Measurements from ENCODE around the gene XPO5.
"Not testable (repeated sequence)": the region's sequence is repeated elsewhere in the genome, so short reads cannot be mapped to it uniquely, and the experiment has no call there.

Gene XPO5

DNA sequence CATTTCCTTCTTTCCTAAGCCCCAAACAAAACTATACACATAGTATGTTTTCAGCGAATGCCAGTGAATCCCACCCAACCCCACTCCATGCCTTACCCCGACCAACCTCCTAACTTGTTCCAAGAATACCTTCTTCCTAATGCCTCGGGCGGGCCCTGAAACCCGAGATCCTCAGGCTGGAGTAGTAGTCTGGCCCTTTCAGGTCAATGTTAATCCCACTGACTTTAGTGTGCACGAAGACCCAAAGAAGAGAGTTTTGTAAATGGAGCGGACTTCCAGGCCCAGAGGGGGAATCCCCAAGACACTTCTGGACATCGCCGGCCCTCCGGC, 59.5 kb downstream of the XPO5 start:
- no peak for DNase-seq

DNA sequence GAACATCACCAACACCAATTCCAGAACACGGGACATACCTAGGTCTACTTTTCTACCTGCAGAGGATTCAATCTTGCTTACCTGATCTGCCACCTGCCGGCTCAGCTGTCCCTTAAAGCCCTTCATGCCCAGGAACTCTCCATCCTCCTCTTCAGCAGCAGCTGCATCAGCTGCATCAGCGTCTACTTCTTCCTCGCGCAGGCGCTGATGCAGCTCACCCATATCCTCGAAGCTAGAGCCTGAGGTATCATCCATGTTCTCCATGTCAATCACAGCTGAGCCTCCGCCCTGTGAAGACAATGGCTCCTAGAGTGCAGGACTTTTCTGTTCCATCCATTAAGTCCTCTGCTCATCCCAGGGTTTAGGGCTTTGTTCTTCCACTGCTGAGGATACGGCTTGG, 60.0 kb downstream of the XPO5 start:
- no peak for DNase-seq

DNA sequence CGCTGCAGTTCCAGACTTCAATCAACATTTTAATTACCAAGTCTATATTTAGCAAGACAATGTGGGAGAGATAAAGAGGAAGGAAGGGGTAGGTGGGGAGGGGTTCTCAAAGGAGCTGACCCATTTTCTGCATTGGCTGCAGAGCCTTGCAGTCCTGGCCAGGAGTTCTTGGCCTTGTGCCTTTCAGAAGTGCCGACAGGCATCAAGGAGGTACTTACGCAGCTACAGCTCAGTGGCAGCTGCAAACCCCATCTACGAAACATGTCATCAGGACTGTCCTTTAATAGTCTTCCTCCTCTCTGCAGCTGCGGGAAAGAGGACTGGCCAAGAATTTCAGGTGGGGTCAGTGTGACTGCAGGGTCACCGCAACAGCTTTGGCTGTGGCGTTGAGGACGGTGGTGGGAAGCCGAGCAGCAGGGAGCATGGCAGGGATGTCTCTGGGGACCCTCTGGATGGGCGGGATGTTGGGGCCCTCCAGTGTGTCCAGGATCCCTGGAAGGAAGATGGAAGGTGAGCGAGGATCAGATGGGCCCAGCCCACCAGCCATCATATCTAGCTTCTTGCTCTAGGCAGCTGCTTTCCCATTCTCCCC, 63.9 kb downstream of the XPO5 start:
- no peak for DNase-seq

DNA sequence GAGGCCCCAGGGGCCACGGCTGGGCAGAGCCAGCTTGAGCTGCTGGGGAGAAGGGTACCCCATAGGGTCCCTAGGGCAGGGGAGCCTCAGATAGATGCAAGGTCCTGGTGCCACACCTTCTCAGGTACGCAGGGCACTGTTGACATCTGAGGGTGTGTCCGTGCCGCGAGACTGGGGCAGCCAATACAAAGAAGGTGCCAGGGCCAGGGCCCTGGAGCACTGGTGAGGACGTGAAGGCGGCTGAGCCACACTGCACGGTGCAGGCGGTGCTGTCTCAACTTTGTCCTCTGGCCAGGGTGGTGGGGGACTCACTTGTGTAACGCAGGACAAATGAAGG, 65.0 kb downstream of the XPO5 start:
- DNase-seq = no peak

DNA sequence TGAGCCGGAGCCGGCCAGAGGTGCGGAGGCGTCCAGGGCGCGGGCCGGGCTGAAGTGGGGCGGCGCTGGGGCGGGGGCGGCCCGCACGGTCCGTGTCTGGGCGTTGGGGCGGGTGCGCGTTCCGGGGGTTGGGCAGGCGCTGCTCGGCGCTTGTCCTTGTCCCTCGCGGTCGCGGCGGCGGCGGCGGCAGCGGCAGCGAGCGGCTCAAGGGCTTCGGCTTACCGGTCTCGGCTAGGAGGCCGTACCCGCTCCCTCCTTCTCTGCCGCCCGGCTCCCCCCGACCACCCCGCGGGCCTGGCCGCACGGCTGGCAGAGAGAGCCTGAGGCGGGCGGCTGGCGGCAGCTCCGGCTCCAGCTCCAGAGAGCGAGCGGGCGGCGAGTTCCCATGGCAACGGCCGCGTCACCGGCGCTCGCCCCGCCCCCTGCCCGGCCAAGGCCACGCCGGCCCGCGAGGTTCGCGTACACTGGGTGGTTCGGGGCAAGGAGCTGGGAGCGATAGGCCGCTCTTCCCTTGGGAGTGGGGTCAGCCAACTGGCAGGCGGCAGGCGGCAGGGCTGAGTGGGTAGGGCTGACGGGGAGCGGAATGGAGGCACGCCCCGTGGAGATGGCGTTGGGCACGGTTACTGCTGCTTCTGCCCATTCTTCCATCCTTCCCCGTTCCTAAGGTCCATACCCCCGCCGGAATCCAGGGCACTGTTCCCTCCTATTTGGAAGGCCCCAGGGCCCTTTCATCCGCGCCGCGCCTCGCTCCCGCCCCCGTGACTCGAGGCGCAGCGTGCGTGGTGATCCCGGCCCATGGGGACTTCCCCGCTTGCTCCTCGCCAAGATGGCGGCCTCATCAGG, 65.6 kb downstream of the XPO5 start, which contains the start of gene LRRC73:
Gene LRRC73, minus strand, starts transcription at position 363 of the 843 bp plus-strand sequence. CDS start 561 bp downstream, outside the sequence.
- peak; percentile 80 for DNase-seq

DNA sequence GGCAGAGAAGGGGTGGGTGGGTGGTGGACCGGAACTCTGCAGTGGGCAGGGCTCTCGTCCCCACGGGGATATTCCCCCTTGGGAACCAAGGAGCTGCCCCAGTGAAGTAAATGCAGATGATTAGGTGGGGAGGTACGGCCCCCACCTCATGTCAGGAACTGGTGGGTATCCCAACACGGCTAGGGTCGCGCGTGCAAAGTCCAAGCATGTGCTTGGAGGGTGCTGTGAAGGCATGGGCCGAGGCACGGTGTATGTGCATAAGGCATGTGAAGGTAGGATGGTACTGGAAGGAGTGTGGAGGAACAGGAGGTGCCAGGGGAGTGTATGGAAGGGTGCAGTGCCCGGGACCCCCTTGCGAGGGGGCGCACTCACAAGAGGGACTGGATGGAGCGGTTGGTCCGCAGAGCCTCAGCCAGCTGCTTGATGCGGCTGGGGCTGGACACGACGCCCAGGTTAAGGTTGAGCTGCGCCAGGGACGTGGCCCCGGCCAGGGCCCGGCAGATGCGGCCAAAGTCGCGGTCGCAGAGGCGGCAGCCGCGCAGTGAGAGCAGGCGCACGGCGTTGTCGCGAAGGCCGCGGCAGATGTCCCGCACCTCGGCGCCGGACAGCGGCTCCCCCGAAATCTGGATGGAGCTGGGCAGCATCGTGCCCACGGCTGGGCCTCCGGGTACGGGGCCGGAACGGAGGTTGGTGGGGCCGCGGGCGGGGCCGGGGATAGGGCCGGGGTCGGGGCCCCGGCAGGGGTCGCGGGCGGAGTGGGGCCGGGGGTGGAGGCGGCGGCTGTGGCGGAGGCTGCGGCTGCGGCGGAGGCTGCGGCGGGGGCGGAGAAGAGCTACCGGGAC, 66.5 kb downstream of the XPO5 start:
- DNase-seq = no peak

DNA sequence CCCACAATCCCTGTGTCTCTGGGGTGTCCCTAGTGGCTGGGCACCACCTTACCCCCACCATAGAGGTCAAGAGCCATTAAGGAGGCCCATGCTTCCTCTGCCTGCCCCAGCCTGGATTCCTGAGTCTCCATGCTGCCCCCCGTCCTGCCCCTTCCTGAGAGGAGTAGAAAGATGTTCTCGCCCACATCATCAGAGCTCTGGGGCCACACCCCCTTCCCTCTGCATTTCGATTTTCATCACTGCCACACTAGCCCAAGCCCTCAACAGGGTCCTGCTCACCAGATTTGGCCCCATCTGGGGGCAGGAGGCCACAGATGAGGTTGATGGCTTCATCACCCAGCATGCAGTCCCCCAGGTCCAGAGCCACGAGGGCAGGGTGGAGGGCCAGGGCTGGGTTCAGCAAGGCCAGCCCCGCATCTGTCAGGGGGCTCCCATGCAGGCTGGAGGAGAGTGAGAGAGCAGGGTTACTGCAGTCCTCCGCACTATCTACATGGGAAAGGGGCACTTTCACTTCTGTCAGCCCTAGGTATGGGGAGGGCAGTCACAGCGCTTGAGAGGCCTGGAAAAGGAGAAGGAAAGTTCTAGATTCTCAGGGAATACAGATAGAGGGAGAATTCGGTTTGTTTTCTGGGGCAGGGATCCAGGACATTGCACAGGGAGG, 67.2 kb downstream of the XPO5 start:
- DNase-seq = no peak

DNA sequence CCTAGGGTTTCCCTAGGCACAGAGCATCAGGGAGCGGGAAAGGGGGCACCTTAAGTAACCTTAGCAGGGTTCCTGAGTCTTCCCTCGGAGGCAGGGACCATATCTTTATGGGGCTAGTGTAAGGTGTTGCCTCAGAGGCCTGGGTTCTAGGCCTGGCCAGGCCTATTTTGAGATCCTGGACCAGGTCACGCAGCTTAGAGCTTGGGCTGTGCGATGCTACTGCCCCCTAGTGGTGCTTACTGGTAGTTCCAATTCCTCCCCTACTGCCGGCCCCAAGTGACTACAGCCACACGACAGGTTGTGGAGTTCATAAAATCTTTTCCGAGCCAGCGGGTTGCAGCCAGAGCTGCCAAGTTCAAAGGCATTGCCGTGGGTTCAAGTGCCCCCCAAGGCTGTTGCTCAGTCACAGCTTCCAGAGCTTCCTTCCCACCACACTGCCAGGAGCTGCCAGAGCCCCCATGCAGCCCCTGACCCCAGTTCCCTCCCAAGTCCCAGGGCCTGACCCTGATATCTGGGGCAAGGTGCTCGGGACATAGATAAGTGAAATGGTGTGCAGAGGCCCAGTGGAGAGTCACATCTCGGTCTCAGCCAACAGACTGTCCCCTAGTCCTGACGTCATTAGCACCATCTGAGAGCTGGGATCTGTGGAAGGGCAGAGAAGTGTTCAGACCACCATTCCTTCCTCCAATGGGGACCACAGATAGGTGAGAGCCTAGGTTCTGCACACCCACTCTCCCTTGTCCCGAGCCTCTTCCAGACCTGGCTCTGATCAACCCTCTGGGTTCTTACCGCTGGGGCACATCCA, 69.0 kb downstream of the XPO5 start:
- DNase-seq = peak; percentile 75

DNA sequence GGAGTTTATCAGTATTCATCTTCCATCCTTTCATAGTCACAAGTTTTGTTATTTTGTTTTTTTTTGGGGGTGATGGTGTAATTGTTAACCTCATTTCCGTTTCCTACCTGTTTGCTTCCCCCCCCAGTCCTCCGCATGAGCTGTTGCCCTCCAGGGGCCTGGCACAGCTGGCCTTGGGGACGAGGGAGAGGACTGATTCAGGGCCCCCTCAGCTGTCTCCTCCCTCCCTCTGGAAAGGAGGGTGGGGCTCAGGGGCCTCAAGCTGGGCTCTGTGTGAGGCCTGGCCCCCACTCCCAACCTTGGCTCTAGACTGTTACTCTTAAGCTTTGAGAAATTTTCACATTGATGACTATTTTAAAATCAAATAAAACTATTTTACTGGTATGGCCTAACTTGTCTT, 69.7 kb downstream of the XPO5 start:
- no peak for DNase-seq

DNA sequence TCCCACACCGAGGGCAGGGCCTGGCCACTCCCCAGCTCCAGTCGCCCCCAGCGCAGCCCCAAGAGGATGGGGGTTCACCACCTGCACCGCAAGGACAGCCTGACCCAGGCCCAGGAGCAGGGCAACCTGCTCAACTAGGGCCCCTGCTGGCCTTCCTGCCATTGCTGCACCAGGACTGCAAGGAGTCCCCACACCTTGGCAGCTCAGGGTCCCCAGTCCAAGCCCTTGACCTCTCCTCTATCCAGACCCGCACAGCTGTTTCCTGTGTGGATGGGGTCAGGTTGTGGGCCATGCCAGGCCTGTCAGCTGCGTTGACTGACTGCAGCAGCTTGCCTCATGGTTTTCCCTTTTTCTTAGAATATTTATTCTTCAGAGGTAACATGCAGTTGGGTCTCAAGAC, 70.1 kb downstream of the XPO5 start:
- no peak for DNase-seq

DNA sequence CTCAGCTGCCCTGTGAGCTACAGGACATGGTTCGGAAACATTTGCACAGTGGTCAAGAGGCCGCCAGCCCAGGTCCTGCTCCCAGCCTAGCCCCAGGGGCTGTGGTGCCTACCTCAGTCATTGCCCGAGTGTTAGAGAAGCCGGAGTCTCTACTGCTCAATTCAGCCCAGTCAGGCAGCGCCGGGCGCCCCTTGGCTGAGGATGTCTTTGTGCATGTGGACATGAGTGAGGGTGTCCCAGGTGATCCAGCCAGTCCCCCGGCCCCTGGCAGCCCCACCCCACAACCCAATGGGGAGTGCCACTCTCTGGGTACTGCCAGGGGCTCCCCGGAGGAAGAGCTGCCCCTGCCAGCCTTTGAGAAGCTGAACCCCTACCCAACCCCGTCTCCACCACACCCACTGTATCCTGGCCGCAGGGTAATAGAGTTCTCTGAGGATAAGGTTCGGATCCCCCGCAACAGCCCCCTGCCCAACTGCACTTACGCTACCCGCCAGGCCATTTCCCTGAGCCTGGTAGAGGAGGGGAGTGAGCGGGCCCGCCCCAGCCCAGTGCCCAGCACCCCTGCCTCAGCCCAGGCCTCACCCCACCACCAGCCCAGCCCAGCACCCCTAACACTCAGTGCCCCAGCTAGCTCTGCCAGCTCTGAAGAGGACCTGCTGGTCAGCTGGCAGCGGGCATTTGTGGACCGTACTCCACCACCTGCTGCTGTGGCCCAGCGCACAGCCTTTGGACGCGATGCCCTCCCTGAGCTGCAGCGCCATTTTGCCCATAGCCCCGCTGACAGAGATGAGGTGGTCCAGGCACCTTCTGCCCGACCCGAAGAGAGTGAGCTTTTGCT, 70.9 kb downstream of the XPO5 start:
- no peak for DNase-seq

DNA sequence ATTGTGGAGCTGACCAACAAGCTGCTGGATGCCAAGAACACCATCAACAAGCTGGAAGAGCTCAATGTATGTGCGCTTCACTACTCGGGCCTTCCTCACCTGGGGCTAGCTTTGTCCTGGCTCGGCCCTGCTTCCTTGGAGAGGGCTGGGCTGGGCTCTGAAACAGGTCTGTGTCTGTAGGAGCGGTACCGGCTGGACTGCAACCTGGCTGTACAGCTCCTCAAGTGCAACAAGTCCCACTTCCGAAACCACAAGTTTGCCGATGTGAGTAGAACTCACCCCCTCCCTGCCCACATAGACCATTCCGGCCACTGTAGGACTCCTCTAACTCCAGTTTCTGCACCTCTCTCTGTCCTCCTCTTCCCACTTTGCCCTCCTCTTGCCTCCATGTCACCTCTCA, 72.4 kb downstream of the XPO5 start:
- no peak for DNase-seq

DNA sequence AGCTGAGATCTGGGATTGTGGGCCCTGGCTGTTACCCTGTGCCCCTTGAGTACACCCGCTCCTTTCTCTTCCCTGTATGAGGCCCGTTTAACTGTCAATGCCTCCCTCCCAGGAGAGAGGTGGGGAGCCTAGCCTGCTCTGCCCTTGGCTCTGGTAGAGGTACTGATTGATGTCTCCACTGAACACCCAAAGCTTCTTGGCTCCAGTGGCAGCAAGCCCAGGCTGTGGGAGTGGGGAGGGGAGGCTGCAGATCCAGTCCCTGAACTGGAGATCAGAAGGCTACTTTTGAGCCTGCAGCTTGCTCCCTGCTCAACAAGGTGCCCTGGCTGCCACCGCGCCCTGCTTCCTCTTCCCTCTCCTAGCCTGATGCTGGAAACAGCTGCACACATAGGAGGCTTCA, 73.2 kb downstream of the XPO5 start:
- DNase-seq = no peak

DNA sequence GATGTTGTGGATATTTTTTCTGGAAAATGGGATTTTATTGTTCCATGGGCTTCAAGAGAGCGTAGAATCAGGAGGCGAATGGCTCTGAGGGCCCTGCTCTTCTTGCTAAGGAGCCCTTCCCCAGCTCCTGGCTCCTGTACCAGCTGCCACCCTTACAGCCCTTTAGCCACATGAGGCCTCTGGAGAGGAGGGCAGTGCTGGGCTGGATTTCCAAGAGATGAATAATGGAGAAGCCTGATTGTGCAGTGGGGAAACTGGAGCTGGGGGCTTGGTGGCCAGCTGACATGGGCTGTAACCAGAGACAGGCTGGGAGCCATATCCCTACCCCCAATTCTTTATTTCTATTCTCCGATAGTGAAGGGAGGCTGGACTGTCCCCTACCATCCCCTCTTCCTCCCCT, 74.9 kb downstream of the XPO5 start:
- no peak for DNase-seq

DNA sequence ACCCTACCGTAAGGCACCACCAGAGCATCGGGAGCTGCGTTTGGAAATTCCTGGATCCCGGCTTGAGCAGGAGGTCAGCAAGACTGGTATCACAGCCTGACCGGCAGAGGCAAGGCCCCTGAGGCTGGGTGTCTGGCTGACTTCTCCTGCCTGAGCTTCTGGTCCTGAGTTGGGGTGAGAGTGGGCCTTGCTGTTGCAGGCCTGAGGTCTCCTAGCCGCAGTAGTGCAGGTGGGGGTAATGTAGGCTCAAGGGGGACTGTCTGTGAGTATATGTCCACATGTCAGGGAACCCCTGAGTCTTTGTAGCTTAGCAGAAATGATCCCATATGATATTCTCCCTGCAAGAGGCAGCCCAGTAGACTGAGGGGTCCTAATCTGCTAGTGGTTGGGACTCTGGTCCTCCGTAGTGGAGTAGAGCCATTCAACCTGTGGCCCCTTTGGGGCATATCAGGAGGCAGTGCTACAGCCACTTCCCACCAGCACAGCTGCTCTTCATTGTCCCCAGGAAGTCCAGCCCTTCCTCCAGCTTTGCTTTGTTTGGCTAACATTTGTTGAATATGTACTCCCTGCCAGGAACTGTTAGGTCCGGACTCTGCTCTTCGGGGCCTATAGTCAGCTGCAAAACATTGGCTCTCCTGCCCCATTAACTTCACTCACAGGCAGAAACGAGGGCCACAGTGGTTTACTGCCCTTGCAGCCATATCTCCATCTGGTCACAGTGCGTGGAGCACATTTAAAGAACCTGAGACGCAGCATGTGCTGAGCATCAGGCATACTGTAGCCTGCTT, 76.6 kb downstream of the XPO5 start:
- DNase-seq = no peak

DNA sequence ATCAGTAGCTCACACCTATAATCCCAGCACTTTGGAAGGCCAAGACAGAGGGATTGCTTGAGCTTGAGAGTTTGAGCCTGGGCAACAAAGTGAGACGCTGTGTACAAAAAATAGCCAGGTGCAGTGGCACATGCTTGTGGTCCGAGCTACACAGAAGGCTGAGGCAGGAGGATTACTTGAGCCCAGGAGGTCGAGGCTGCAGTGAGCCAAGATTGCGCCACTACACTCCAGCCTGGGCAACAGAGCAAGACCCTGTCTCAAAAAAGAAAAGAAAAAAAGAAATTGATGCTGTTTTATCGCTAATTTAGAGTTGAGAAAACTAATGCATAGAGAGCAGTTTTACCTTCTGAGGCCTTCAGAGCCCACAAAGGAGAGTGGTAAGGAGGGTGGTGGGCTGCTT, 77.5 kb downstream of the XPO5 start:
- not testable (repeated sequence) for DNase-seq

DNA sequence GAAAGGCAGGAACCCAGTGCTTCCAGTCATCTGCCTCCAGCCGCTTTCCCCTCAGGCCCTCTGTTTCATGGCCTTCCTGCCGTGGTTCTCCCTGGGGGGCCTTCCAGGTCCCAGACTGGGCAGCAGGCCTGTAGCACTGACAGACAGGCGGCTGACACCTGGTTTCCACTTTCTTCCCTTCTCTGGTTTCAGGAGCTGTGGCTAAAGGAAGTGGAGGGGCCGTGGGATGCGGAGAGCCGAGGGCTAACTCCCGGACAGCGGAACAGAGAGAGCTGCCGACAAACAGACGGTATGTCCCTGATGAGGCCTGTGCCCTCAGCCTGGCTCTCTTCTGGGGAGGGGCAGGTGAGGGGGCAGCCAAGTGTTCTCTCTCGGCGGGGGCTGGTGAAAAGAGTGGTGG, 78.1 kb downstream of the XPO5 start:
- no peak for DNase-seq

DNA sequence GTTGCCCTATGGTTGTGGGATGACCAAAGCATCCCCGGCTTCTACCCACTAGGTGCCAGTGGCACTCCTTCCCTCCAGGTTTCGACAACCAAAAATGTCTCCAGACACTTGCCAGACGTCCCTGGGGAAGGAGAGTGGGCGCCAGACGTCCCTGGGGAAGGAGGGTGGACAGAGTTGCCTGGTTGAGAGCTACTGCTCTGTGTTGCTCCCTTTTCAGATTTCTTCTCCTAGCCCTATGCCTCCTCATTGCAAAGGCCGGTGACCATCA, 78.8 kb downstream of the XPO5 start:
- DNase-seq = no peak

DNA sequence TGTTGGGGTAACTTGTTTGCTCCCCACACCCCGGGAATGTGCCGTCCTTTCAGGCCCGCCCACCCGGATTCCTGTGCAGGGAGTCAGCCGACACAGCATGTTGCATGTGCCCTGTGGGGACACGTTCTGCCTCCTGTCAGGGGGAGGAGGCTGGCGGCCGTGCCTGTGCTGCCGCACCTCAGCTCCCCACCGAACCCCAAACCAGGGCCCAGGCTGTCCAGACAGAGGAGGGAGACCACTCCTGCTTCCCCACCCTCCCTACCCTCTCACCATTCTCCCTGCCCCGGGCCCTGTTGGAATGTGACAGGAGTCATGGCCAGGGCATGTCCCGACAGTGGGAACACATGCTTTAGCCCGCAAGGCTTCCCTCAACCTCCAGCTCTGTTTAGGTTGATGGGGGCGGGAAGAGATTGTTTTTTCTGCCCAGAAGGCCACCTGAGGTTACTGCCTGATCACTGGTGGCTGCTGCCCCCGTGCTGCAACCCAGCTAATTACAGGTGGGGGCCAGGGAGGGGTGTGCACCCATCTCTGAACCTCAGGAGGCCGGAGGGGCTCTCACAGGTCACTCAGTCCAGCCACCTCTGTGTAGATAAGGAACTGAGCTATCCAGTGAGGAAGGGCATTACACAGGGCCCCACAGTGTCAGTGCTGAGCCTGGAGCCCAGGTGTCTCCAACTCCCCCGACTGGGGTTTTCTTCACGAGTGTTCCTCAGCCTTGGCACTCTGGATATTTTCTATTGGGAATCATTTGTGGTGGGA, 79.3 kb downstream of the XPO5 start:
- no peak for DNase-seq

DNA sequence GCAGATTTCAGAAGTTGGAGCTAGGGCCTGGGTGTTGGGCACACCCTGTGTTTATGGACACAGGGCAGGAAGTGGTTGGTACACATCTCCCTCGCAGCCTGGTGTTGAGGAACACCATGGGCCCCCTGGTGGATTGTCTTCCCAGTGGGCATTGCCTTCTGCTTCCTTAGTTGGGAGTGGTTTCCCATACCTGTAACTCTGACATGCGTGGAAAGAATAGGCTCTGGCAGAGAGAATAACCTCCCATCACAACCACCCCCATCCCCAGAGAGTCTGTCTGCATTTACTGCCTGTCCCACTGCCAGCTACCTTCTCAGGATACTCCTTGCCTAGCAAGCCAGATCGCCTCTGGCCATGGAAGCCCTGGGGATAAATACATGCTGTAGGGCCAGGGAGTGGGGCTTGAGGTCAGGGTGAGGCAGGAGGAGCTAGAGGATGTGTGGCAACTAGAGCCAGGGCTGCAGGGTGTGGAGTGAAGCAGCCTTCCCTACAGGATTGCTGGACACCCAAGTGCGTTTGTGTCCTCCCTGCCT, 80.4 kb downstream of the XPO5 start:
- peak; percentile 9 for DNase-seq

Data from CD4-positive, alpha-beta T cell treated with Interferon gamma for 1 hour (primary cell).